Activated T-helper 1 cell treated with anti-CD3 and anti-CD28 coated beads, Interleukin-2, amount 50 U/mL, for 16 hours (primary cell): Measurements from ENCODE around the gene SDE2.

ENCODE experiments used
- DNase-seq, 2 donors: peaks; one replicate each; pipeline ENCODE4 v3.0.0-alpha.2; 2020; ENCODE audit warnings: low read depth in 1 of 2, low spot score in 1 of 2

The SDE2 gene

GRCh38 chr1:225999227-225999911 lies at the start of gene SDE2:
Gene SDE2 (minus strand): TSS chr1:225999343. CDS start chr1:225999312, 31 bp downstream.
- peak; percentile 99 to 100 for DNase-seq

GRCh38 chr1:226048886-226049285 lies 49.7 kb upstream of the SDE2 start:
- no peak for DNase-seq

DNA sequence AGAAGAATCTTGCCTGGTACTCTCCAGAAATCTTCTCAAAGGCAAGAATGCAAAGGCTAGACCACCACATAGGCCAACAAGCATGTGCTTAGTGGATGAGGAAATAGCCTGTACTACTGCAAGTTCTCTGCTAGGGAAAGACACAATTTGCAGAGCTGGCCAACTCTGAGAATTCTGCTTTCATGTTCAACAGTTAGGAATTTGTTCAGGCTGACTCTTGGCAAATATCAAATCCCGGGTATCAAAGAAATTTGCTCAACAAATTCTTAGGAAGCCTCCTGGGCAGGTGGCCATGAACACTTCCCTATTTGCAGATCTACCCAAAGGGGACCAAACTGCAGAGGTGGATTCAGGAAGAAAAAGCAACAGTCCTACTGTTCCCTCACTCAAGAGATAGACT lies 48.4 kb upstream of the SDE2 start:
- DNase-seq: no peak

DNA sequence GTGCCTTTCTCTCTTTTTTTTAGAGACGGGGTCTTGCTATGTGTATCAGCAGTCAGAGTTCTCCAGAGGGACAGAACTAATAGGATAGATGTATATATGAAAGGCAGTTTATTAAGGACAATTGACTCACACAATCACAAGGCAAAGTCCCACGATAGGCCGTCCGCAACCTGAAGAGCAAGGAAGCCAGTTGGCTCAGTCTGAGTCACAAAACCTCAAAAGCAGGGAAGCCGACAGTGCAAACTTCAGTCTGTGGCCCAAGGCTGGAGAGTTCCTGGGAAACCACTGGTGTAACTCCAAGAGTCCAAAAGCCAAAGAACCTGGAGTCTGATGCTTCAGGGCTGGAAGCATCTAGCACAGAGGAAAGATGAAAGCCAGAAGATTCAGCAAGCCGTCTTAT lies 47.1 kb upstream of the SDE2 start:
- no peak for DNase-seq

- no peak for DNase-seq
These were observed 45.5 kb upstream of the SDE2 start for GRCh38 chr1:226044514-226045101.

GRCh38 chr1:226041419-226041818 lies 42.3 kb upstream of the SDE2 start:
- DNase-seq: no peak

GRCh38 chr1:226038661-226039060 lies 39.5 kb upstream of the SDE2 start:
- DNase-seq: no peak

DNA sequence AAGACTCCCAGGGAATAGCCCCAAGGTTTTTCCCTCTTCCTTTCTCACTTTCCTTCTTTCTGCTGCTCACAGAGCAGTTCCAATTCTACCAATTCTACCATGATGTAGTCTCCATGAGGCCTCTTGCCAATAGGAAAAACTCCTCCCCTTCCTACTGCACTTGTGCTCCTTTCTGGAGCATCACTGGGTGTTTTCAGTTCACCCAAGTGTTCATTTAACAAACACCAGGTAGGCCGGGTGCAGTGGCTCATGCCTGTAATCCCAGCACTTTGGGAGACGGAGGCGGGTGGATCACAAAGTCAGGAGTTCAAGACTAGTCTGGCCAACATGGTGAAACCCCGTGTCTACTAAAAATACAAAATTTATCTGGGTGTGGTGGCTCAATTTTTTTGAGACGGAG lies 36.8 kb upstream of the SDE2 start:
- DNase-seq: no peak

DNA sequence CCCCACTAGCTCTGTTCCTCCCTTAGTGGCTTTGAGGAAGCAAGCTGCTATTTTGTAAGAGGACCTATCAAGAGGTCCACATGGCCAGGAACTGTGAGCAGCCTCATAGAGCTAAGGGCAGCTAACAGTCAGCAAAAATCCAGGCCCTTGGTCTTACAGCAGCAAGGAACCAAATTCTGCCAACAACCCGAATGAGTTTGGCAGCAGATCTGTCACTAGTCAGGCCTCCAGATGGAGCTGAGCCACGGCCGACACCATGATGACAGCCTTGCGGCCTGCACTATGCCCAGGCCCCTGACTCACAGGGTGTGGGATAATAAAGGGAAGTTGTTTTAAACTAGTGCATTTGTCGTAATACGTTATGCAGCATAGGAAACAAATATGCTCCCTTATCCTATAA lies 35.3 kb upstream of the SDE2 start:
- no peak for DNase-seq

GRCh38 chr1:226033991-226034390 lies 34.8 kb upstream of the SDE2 start:
- no peak for DNase-seq

- no peak for DNase-seq
These were observed 34.4 kb upstream of the SDE2 start for GRCh38 chr1:226033582-226033981.

GRCh38 chr1:226029568-226030225 lies 30.6 kb upstream of the SDE2 start:
- no peak for DNase-seq

GRCh38 chr1:226029093-226029496 lies 30.0 kb upstream of the SDE2 start:
- no peak for DNase-seq

- DNase-seq: no peak
These were observed 28.5 kb upstream of the SDE2 start for GRCh38 chr1:226027538-226028217.

DNA sequence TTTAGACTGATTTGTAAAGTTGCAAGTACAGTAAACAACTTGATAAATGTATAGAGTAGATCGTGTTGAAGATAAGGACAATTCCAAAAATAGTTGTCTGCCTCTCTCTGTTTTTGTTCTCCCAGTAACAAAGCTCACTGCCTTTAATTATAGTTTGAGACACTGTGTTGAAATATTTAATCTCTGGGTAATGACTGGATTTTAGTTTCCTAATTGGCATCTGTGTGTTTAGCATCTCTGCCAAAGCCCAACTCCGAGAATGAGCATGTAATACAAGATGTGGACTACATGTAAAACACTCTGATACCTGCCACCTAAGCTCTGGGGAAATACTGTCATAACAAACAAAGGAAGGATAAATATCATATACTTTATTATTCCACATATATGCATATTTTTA lies 27.7 kb upstream of the SDE2 start:
- no peak for DNase-seq

GRCh38 chr1:226023735-226024134 lies 24.6 kb upstream of the SDE2 start:
- no peak for DNase-seq

- DNase-seq: no peak
These were observed 22.7 kb upstream of the SDE2 start for GRCh38 chr1:226021801-226022200.

- no peak for DNase-seq
These were observed 22.3 kb upstream of the SDE2 start for GRCh38 chr1:226021401-226021800.

GRCh38 chr1:226019572-226019971 lies 20.4 kb upstream of the SDE2 start:
- DNase-seq: no peak

DNA sequence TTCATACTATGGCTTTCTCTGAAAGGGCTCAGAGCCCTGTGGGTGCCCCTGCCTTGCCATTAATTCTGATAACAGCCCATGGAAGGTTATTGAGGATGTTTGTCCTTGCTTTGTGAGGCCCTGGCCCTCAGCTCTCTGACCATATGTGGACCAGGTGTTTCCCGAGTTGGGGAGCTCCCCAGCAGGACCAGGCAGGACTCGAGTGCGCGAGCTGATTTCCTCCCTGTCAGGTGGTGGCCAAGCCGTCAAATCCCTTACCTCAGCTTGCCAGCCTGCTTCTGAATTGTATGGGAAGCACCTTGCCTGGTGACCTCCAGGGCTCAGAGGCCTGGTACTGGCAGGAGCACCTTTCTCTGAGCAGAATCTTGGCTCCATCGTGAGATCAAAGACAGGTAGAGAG lies 17.9 kb upstream of the SDE2 start:
- no peak for DNase-seq

- DNase-seq: no peak
These were observed 10.5 kb upstream of the SDE2 start for GRCh38 chr1:226009650-226010044.
